Osteoblast (primary cell): ENCODE results near the gene DYSF. TPM values are rescaled to one million over a fixed set of nuclear protein-coding genes. Genes with fewer than 3 reads are reported as not detected.

ENCODE experiments used
- DNase-seq: peaks from one replicate; pipeline ENCODE4 v3.0.0; 2011; ENCODE audit warnings: low spot score, mixed read lengths; ENCODE audit not compliant: insufficient read length; ENCODE audit errors: missing footprints
- H2AFZ ChIP-seq: 2 replicates; pipeline ENCODE4 v1.6.0; 2011; ENCODE audit warnings: mild to moderate bottlenecking, low read length
- H3K27ac ChIP-seq: 2 replicates; pipeline ENCODE4 v1.5.1; 2011; ENCODE audit warnings: mild to moderate bottlenecking, low read depth, low read length, moderate library complexity
- H3K27me3 ChIP-seq: 2 replicates; pipeline ENCODE4 v1.6.0; 2012; ENCODE audit warnings: mild to moderate bottlenecking, control low read depth, inconsistent platforms, low read length, moderate library complexity; ENCODE audit not compliant: insufficient read depth
- H3K36me3 ChIP-seq: 2 replicates; pipeline ENCODE4 v1.5.1; 2011; ENCODE audit warnings: mild to moderate bottlenecking, low read length, control low read depth, moderate library complexity; ENCODE audit not compliant: insufficient read depth
- H3K4me1 ChIP-seq: 2 replicates; pipeline ENCODE4 v1.5.1; 2011; ENCODE audit warnings: mild to moderate bottlenecking, low read length, control low read depth, moderate library complexity; ENCODE audit not compliant: insufficient read depth
- H3K4me2 ChIP-seq: 2 replicates; pipeline ENCODE4 v1.6.0; 2011; ENCODE audit warnings: mild to moderate bottlenecking, low read length; ENCODE audit not compliant: insufficient read depth
- H3K4me3 ChIP-seq: fragments of 200-600 bp; sonication (generic); 3 replicates; pipeline ENCODE4 v1.5.1; 2012; ENCODE audit warnings: mild to moderate bottlenecking, low read length, inconsistent platforms; ENCODE audit not compliant: insufficient read depth
- H3K79me2 ChIP-seq: 2 replicates; pipeline ENCODE4 v1.6.0; 2012; ENCODE audit warnings: mild to moderate bottlenecking, low read length, control low read depth, inconsistent platforms; ENCODE audit not compliant: insufficient read depth
- H3K9me3 ChIP-seq: 2 replicates; pipeline ENCODE4 v1.5.1; 2011; ENCODE audit warnings: low read depth, low read length, control low read depth
- H4K20me1 ChIP-seq: 2 replicates; pipeline ENCODE4 v1.6.0; 2012; ENCODE audit warnings: mild to moderate bottlenecking, low read length, control low read depth; ENCODE audit not compliant: insufficient read depth
- CTCF ChIP-seq: IDR thresholded peaks from 2 replicates; pipeline ENCODE4 v1.5.1; 2011; ENCODE audit warnings: mild to moderate bottlenecking, low read depth, low read length, moderate library complexity; ENCODE audit errors: extremely low read depth
- total RNA-seq: library from RNA; depleted of rRNA; stranded (reverse); fragments of >200 nt; gene quantifications from 2 replicates; pipeline ENCODE4 v1.2.3, GENCODE V29; 2012

Gene DYSF
- total RNA-seq, 1 donor, result 4.3 TPM

GRCh38 chr2:71571945-71572344 lies 118.6 kb downstream of the DYSF start:
- no peak for TF ChIP-seq CTCF

GRCh38 chr2:71575966-71576365 lies 122.6 kb downstream of the DYSF start:
- no peak for TF ChIP-seq CTCF
- Histone ChIP-seq H3K79me2 (no peaks in the 10 kb centered on the region), H3K4me2 (no peak overlapping the region), H3K27ac (no peak overlapping the region), H3K36me3 (no peaks in the 10 kb centered on the region), H4K20me1 (no peaks in the 10 kb centered on the region), H3K9me3 (no peaks in the 10 kb centered on the region), H3K4me3 (no peak overlapping the region), H3K27me3 (no peaks in the 10 kb centered on the region), H2AFZ (no peak overlapping the region), H3K4me1 (peaks cover 4% of the 10 kb centered on the region)
- no peak for DNase-seq

More at GRCh38 chr2:71571945-71572344, 118.6 kb downstream of the DYSF start:
- Histone ChIP-seq H3K9me3 (no peaks in the 10 kb centered on the region), H3K4me1 (peaks cover 1% of the 10 kb centered on the region), H3K4me2 (no peak overlapping the region), H3K27me3 (peaks cover 7% of the 10 kb centered on the region), H3K79me2 (no peaks in the 10 kb centered on the region), H3K4me3 (no peak overlapping the region), H3K27ac (no peak overlapping the region), H4K20me1 (no peaks in the 10 kb centered on the region), H3K36me3 (no peaks in the 10 kb centered on the region), H2AFZ (no peak overlapping the region)
- no peak for DNase-seq

GRCh38 chr2:71576541-71576940 lies 123.2 kb downstream of the DYSF start:
- no peak for DNase-seq
- Histone ChIP-seq H3K9me3 (no peaks in the 10 kb centered on the region), H3K4me2 (no peak overlapping the region), H3K27ac (no peak overlapping the region), H3K4me1 (peaks cover 4% of the 10 kb centered on the region), H3K4me3 (no peak overlapping the region), H3K36me3 (no peaks in the 10 kb centered on the region), H3K79me2 (no peaks in the 10 kb centered on the region), H4K20me1 (no peaks in the 10 kb centered on the region), H2AFZ (no peak overlapping the region), H3K27me3 (no peaks in the 10 kb centered on the region)
- TF ChIP-seq CTCF, result no peak

GRCh38 chr2:71577209-71577608 lies 123.8 kb downstream of the DYSF start:
- no peak for TF ChIP-seq CTCF
- peaks cover 4% of the 10 kb centered on the region for H3K4me1 ChIP-seq
- H3K27me3 ChIP-seq, result no peaks in the 10 kb centered on the region
- no peak for DNase-seq
- no peak overlapping the region for H3K4me3 ChIP-seq
- H3K9me3 ChIP-seq, result no peaks in the 10 kb centered on the region
- H3K79me2 ChIP-seq, result no peaks in the 10 kb centered on the region
- no peak overlapping the region for H2AFZ ChIP-seq
- no peaks in the 10 kb centered on the region for H3K36me3 ChIP-seq
- H4K20me1 ChIP-seq, result no peaks in the 10 kb centered on the region
- H3K4me2 ChIP-seq, result no peak overlapping the region
- no peak overlapping the region for H3K27ac ChIP-seq
